HepG2 (cell line): ENCODE data around the gene NR5A2. TPM values are rescaled to one million over a fixed set of nuclear protein-coding genes. Genes with fewer than 3 reads are reported as not detected.

Experiments
- ATAC-seq: fragments of 200-7000 bp; cut with Tn5 transposase; 3 replicates; pipeline ENCODE4 v1.9.1; 2020; ENCODE audit warnings: mild to moderate bottlenecking, moderate library complexity
- BruUV-seq: library from RNA; stranded (reverse); fragments of 400-500 nt; replicated peaks from 2 replicates; lab custom pipeline; 2021; lab: Mats Ljungman, UMichigan
- CTCF ChIA-PET: fragments of 300-600 bp; formaldehyde crosslinking; extraction: SDS; loops from one replicate; lab custom pipeline; 2021; ENCODE audit warnings: low total read pairs, inconsistent platforms, low intra/inter-chr PET ratio; lab: Yijun Ruan, JAX
- POLR2A ChIA-PET: fragments of 350-600 bp; sonication (Branson Sonifier 250); formaldehyde crosslinking; loops from one replicate; lab custom pipeline; 2020; ENCODE audit warnings: antibody characterized with exemption, inconsistent platforms; lab: Yijun Ruan, JAX
- DNase-seq: peaks from one replicate; pipeline ENCODE4 v3.0.0-alpha.2; 2015; ENCODE audit warnings: low spot score
- FAIRE-seq: peaks from 3 replicates; lab custom pipeline; 2011; peaks lifted over from hg19 to GRCh38; lab: Jason Lieb, UNC
- H2AFZ ChIP-seq: one replicate; pipeline ENCODE4 v1.6.1; 2011; ENCODE audit warnings: low read length, inconsistent platforms
- H3K27ac ChIP-seq: fragments of 300-600 bp; 3 replicates; pipeline ENCODE4 v1.8.0; 2011; ENCODE audit warnings: mixed run types, mild to moderate bottlenecking, mixed read lengths, low read length, inconsistent platforms; ENCODE audit not compliant: insufficient read depth; ENCODE audit errors: extremely low read length
- H3K27me3 ChIP-seq, 2 experiments: fragments of 200-600 bp in 1 of 2; 2 replicates in 1 of 2; 3 replicates in 1 of 2; pipeline versions ENCODE4 v1.6.0 to v1.8.0; 2011; ENCODE audit warnings: low read length in 2 of 2, mild to moderate bottlenecking in 2 of 2, moderate library complexity in 2 of 2, inconsistent platforms in 1 of 2; ENCODE audit not compliant: insufficient read depth in 2 of 2, control insufficient read depth in 1 of 2
- H3K36me3 ChIP-seq, 2 experiments: fragments of 200-600 bp in 1 of 2; replicated peaks in 1 of 2; 2 replicates in 1 of 2; 3 replicates in 1 of 2; pipeline versions ENCODE4 v1.5.1 to v1.8.0; 2011; ENCODE audit warnings: low read length in 2 of 2, inconsistent platforms in 1 of 2; ENCODE audit not compliant: insufficient read depth in 2 of 2, control insufficient read depth in 1 of 2
- H3K4me1 ChIP-seq: 2 replicates; pipeline ENCODE4 v1.5.1; 2012; ENCODE audit warnings: low read length, inconsistent platforms; ENCODE audit not compliant: insufficient read depth
- H3K4me2 ChIP-seq: 2 replicates; pipeline ENCODE4 v1.6.0; 2011; ENCODE audit warnings: low read depth, low read length, inconsistent platforms
- H3K4me3 ChIP-seq, 3 experiments: fragments of 200-600 bp in 1 of 3; sonication (generic), shearing (Covaris generic) in 1 of 3; replicated peaks in 1 of 3; 2 replicates each; pipeline ENCODE4 v1.5.1; 2011 to 2016; ENCODE audit warnings: low read length in 3 of 3, inconsistent platforms in 2 of 3, low read depth in 2 of 3, mild to moderate bottlenecking in 2 of 3, control low read depth in 1 of 3, mixed read lengths in 1 of 3; ENCODE audit not compliant: insufficient read depth in 1 of 3
- H3K79me2 ChIP-seq: one replicate; pipeline ENCODE4 v1.6.1; 2011; ENCODE audit warnings: low read length, inconsistent platforms; ENCODE audit not compliant: insufficient read depth
- H3K9ac ChIP-seq: 2 replicates; pipeline ENCODE4 v1.6.0; 2011; ENCODE audit warnings: mild to moderate bottlenecking, low read depth, low read length, inconsistent platforms; ENCODE audit not compliant: insufficient read depth
- H3K9me3 ChIP-seq: 2 replicates; pipeline ENCODE4 v1.5.1; 2012; ENCODE audit warnings: mild to moderate bottlenecking, low read length
- H4K20me1 ChIP-seq: 2 replicates; pipeline ENCODE4 v1.6.0; 2011; ENCODE audit warnings: inconsistent platforms, mild to moderate bottlenecking, low read length, moderate library complexity; ENCODE audit not compliant: insufficient read depth
- ARNTL ChIP-seq: sonication (generic); formaldehyde crosslinking; IDR thresholded peaks from 2 replicates; pipeline ENCODE4 v1.4.0; 2020; ENCODE audit warnings: mild to moderate bottlenecking, missing genetic modification reagents
- ATF3 ChIP-seq: sonication (generic); formaldehyde crosslinking; IDR thresholded peaks from 2 replicates; pipeline ENCODE4 v1.4.0; 2020; ENCODE audit warnings: missing genetic modification reagents
- GABPA ChIP-seq, 2 experiments: IDR thresholded peaks; 2 replicates each; pipeline ENCODE4 v1.6.1; 2011 to 2016; ENCODE audit warnings: low read depth in 2 of 2, low read length in 1 of 2, missing biosample characterization in 1 of 2, missing genetic modification characterization in 1 of 2
- GATAD2A ChIP-seq: IDR thresholded peaks from 2 replicates; pipeline ENCODE4 v1.6.1; 2016
- HNF1A ChIP-seq, 2 experiments: sonication (generic) in 1 of 2; formaldehyde crosslinking in 1 of 2; IDR thresholded peaks; 2 replicates each; pipeline versions ENCODE4 v1.4.0 to v1.6.1; 2016 to 2020; ENCODE audit warnings: borderline replicate concordance in 1 of 2, low read depth in 1 of 2, mild to moderate bottlenecking in 1 of 2, missing genetic modification reagents in 1 of 2
- LCORL ChIP-seq, 2 experiments: fragments of 450-650 bp in 1 of 2; sonication (generic) in 1 of 2; formaldehyde crosslinking in 1 of 2; IDR thresholded peaks; 2 replicates each; pipeline versions ENCODE4 v1.5.0 to v1.6.1; 2017 to 2020; ENCODE audit warnings: antibody characterized with exemption in 1 of 2, missing genetic modification reagents in 1 of 2
- MEF2D ChIP-seq: sonication (generic); formaldehyde crosslinking; IDR thresholded peaks from 2 replicates; pipeline ENCODE4 v1.5.1; 2020; ENCODE audit warnings: mild to moderate bottlenecking, missing genetic modification reagents
- MXD4 ChIP-seq: IDR thresholded peaks from 2 replicates; pipeline ENCODE4 v1.6.1; 2016; ENCODE audit warnings: mild to moderate bottlenecking, missing biosample characterization, missing genetic modification reagents
- SP2 ChIP-seq: sonication (generic); formaldehyde crosslinking; IDR thresholded peaks from 2 replicates; pipeline ENCODE4 v1.5.1; 2020; ENCODE audit warnings: mild to moderate bottlenecking, missing genetic modification reagents
- ZKSCAN5 ChIP-seq: sonication (generic); formaldehyde crosslinking; IDR thresholded peaks from 2 replicates; pipeline ENCODE4 v1.5.1; 2020; ENCODE audit warnings: mild to moderate bottlenecking, missing genetic modification reagents
- ZNF136 ChIP-seq: sonication (generic); formaldehyde crosslinking; IDR thresholded peaks from 2 replicates; pipeline ENCODE4 v1.8.1; 2022; ENCODE audit warnings: low read depth, mild to moderate bottlenecking, moderate library complexity, missing genetic modification reagents
- ZNF326 ChIP-seq: sonication (generic); formaldehyde crosslinking; IDR thresholded peaks from 2 replicates; pipeline ENCODE4 v1.4.0; 2020; ENCODE audit warnings: missing genetic modification reagents, borderline replicate concordance
- ZNF687 ChIP-seq: sonication (generic); formaldehyde crosslinking; IDR thresholded peaks from 2 replicates; pipeline ENCODE4 v1.5.1; 2020; ENCODE audit warnings: mild to moderate bottlenecking, missing genetic modification reagents, moderate library complexity
- ZNF703 ChIP-seq: sonication (generic); formaldehyde crosslinking; IDR thresholded peaks from 2 replicates; pipeline ENCODE4 v1.5.1; 2020; ENCODE audit warnings: missing genetic modification reagents, mild to moderate bottlenecking, moderate library complexity, borderline replicate concordance
- ZUFSP ChIP-seq: sonication (generic); formaldehyde crosslinking; IDR thresholded peaks from 2 replicates; pipeline ENCODE4 v1.9.0; 2021; ENCODE audit warnings: missing genetic modification reagents, mild to moderate bottlenecking, borderline replicate concordance
- in situ Hi-C: cut with HindIII; loops from 2 replicates; pipeline ENCODE4 v1.10.0; 2017; ENCODE audit warnings: low pct_unique_long_range_greater_than_20kb; ENCODE audit not compliant: extremely low pct_ligation_motif_present
- intact Hi-C: fragments of 100-400 bp; cut with micrococcal nuclease; formaldehyde crosslinking; loops from one replicate; pipeline ENCODE4 v1.10.0; 2022; ENCODE audit not compliant: unreplicated experiment
- polyA plus RNA-seq, 8 experiments: library from polyadenylated mRNA; depleted of rRNA in 3 of 8; stranded (reverse) in 7 of 8; unstranded in 1 of 8; fragments of >200 nt; fragmentation: Illumina TruSeq in 4 of 8; extraction: Trizol in 4 of 8; gene quantifications; 2 replicates each; pipeline versions ENCODE4 v1.2.1 to v1.2.3, GENCODE V29; 2011 to 2016; ENCODE audit warnings: low read depth in 4 of 8, missing spikeins in 1 of 8, mixed read lengths in 1 of 8; ENCODE audit not compliant: insufficient read depth in 1 of 8
- total RNA-seq, 5 experiments: library from RNA; depleted of rRNA; stranded (reverse); fragments of >200 nt; fragmentation: Illumina TruSeq; extraction: Trizol; gene quantifications; 2 replicates each; pipeline ENCODE4 v1.2.3, GENCODE V29; 2016; ENCODE audit warnings: low read depth in 1 of 5

The NR5A2 gene
- total and polyA plus RNA-seq, 2 of the 13 experiments (the other 11 are each of a cell fraction or from before 2014, with no cell fraction given), result 0.24 to 2.8 TPM

- ChIA-PET POLR2A (no interaction called here), CTCF (no interaction called here)
- Histone ChIP-seq H3K36me3 (no peaks in the 10 kb centered on the region), H3K4me3 (no peak overlapping the region), H3K79me2 (no peaks in the 10 kb centered on the region), H3K9ac (no peak overlapping the region), H3K9me3 (no peaks in the 10 kb centered on the region), H2AFZ (no peak overlapping the region), H3K4me2 (no peak overlapping the region), H4K20me1 (no peaks in the 10 kb centered on the region), H3K4me1 (no peaks in the 10 kb centered on the region), H3K27me3 (no peaks in the 10 kb centered on the region), H3K27ac (no peak overlapping the region)
- FAIRE-seq (no peak), ATAC-seq (no peak), DNase-seq (no peak)
- intact Hi-C loops, result no loop called here
- in situ Hi-C loops, result no loop called here
- no TSS peak for BruUV-seq
- no peak for TF ChIP-seq MEF2D (CRISPR knock-in tag)
- no peak for TF ChIP-seq ZNF326
- TF ChIP-seq GABPA (IDR thresholded peaks at IDR 0.05; ENCODE audit: low read depth, low read length), result no peak
- TF ChIP-seq GABPA (CRISPR knock-in tag; IDR thresholded peaks at IDR 0.05; ENCODE audit: low read depth), result no peak
- no peak for TF ChIP-seq ZUFSP (CRISPR knock-in tag)
- no peak for TF ChIP-seq ZNF136 (CRISPR knock-in tag)
- no peak for TF ChIP-seq MXD4 (CRISPR knock-in tag)
- TF ChIP-seq GATAD2A (CRISPR knock-in tag), result no peak
- no peak for TF ChIP-seq ARNTL (CRISPR knock-in tag)
- no peak for TF ChIP-seq HNF1A (IDR thresholded peaks at IDR 0.05; ENCODE audit: low read depth)
- TF ChIP-seq HNF1A (CRISPR knock-in tag; IDR thresholded peaks at IDR 0.05; ENCODE audit: borderline replicate concordance), result no peak
- no peak for TF ChIP-seq ZNF687 (CRISPR knock-in tag)
- TF ChIP-seq ATF3, result no peak
- no peak for TF ChIP-seq ZNF703 (CRISPR knock-in tag)
- TF ChIP-seq LCORL (IDR thresholded peaks at IDR 0.05), result no peak
- TF ChIP-seq LCORL (CRISPR knock-in tag; IDR thresholded peaks at IDR 0.05), result no peak
- TF ChIP-seq ZKSCAN5 (CRISPR knock-in tag), result no peak
- TF ChIP-seq SP2 (CRISPR knock-in tag), result no peak
These were observed 135.4 kb downstream of the NR5A2 start for GRCh38 chr1:200162877-200163276.
